ENCODE measurements around the gene APCDD1L. TPM values are rescaled to one million over a fixed set of nuclear protein-coding genes. Genes with fewer than 3 reads are reported as not detected.

Gene APCDD1L
- total RNA-seq (ENCODE audit: unreplicated experiment): not detected
- long read RNA-seq: 0 reads

DNA sequence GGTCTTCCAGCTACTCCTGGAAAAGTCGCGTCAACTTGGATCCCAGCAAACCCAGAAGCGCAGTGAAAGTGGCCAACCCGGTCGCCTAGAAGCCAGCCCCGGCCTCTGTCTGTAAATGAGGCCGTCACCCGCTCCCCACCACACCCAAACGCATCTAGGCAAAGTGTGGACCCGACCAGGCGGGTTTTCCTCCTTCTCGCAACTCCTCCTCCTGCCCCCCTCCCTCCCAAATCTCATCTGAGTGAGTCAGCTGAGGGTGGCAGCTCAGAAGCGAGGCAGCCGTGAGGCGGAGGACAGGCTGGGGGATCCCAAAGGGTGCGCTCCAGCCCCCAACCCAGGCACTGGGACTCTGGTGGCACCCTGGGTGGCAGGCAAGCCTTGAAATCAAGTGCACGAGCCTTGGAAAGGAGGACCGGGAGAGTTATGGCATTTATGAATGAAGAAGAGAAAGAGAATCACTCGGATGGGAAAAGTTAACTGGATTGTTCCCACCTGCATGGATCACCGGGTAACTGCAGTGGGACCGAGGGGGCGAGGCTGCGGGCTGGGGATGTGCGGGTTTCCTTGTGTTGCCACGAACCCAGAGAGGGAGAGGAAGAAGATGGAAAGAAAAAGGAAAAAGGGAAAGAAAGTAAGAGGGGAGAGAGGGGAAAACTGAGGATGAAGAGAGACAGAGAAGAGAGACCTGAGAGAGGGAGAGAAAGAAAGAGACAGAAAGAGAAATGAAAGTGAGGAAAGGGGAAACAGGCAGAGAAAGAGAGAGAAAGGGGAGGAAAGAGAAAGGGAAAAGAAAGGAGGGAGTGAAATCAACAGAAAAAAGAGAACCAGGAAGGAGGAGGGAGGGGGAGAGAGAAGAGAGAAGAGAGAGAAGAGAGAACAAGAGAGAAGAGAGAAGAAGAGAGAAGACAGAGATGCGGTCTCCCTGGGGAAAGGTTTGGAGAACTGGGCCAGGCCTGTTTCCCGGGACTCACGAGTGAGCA is at the start of gene APCDD1L:
Gene APCDD1L (minus strand): TSS at position 167 of the 980 bp plus-strand sequence. CDS start 692 bp downstream, outside the sequence.
- no peak for TF ChIP-seq CTCF (IDR thresholded peaks at IDR 0.05; ENCODE audit: partially characterized antibody, unreplicated experiment)
- no peak for DNase-seq
- H3K36me3 Mint-ChIP-seq (ENCODE audit: unreplicated experiment): peaks cover 8% of the 10 kb centered on the region
- H3K27ac Mint-ChIP-seq (ENCODE audit: unreplicated experiment): no peak within 1 kb of the TSS
- peaks cover 10% of the 10 kb centered on the region for H3K27me3 Mint-ChIP-seq (ENCODE audit: unreplicated experiment)
- H3K4me3 Mint-ChIP-seq (ENCODE audit: unreplicated experiment): no peak within 1 kb of the TSS
- no peaks in the 10 kb centered on the region for H3K4me1 Mint-ChIP-seq (ENCODE audit: low read depth, unreplicated experiment)
- H3K9me3 Mint-ChIP-seq (ENCODE audit: unreplicated experiment): no peaks in the 10 kb centered on the region

DNA sequence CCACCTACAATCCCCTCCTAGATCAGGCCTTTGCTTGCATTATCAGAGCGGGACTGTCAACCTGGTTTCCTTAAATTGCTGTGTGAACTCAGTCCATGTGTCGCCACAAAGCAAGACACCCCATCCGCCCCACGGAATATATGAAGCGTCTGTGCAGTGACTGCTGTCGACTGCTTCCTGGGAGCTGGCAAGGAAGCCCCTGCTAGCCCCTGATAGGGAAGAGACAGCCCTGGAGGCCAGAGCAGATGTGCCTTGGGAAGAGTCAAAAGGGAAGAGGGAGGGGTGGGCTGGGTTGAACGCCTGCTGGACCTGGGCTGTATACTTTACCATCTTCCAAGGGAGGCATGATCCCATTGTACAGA is 44.1 kb upstream of the APCDD1L start:
- Mint-ChIP-seq H3K27me3 (ENCODE audit: unreplicated experiment) (no peaks in the 10 kb centered on the region), H3K4me1 (ENCODE audit: low read depth, unreplicated experiment) (peaks cover 3% of the 10 kb centered on the region), H3K9me3 (ENCODE audit: unreplicated experiment) (peaks cover under 1% of the 10 kb centered on the region), H3K27ac (ENCODE audit: unreplicated experiment) (no peak overlapping the region), H3K36me3 (ENCODE audit: unreplicated experiment) (peaks cover 6% of the 10 kb centered on the region), H3K4me3 (ENCODE audit: unreplicated experiment) (no peak overlapping the region)
- DNase-seq: no peak
- no peak for TF ChIP-seq CTCF (IDR thresholded peaks at IDR 0.05; ENCODE audit: partially characterized antibody, unreplicated experiment)

GRCh38 chr20:58558486-58559367 is 43.5 kb upstream of the APCDD1L start:
- Mint-ChIP-seq H3K4me3 (ENCODE audit: unreplicated experiment) (no peak overlapping the region), H3K27me3 (ENCODE audit: unreplicated experiment) (no peaks in the 10 kb centered on the region), H3K27ac (ENCODE audit: unreplicated experiment) (no peak overlapping the region), H3K4me1 (ENCODE audit: low read depth, unreplicated experiment) (peaks cover 3% of the 10 kb centered on the region), H3K9me3 (ENCODE audit: unreplicated experiment) (no peaks in the 10 kb centered on the region), H3K36me3 (ENCODE audit: unreplicated experiment) (peaks cover 5% of the 10 kb centered on the region)
- no peak for DNase-seq
- no peak for TF ChIP-seq CTCF (IDR thresholded peaks at IDR 0.05; ENCODE audit: partially characterized antibody, unreplicated experiment)

DNA sequence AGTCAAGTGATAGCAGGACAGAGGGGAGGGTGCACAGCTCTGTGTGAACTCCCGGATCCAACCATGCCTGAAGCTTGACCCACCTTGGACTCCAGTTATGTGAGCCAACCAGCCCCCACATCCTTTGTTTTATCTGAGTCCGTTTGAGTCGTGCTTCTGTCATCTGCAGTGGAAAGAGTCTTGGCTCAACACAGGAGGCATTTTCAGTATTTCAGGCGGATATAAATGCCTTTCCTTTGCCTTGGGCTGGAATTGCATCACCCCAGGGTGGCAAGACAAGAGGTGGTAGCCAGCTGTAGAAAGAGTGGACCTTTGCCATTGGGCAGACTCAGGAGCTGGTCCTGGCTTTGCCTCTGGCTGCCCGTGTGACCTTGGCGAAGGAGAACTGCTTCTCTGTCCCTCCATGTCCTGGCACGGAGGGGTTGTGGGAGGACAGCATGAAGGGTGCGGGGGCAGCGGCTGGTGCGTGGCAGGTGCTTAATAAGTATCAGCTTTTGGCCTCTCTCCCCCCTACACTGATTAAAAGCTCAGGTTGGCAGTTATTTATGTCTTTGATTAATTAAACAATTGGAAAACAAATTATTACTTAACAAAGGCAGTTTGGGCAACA is 42.6 kb upstream of the APCDD1L start:
- no peaks in the 10 kb centered on the region for H3K36me3 Mint-ChIP-seq (ENCODE audit: unreplicated experiment)
- H3K9me3 Mint-ChIP-seq (ENCODE audit: unreplicated experiment): no peaks in the 10 kb centered on the region
- no peak for DNase-seq
- no peak overlapping the region for H3K4me3 Mint-ChIP-seq (ENCODE audit: unreplicated experiment)
- TF ChIP-seq CTCF (IDR thresholded peaks at IDR 0.05; ENCODE audit: partially characterized antibody, unreplicated experiment): no peak
- no peaks in the 10 kb centered on the region for H3K27me3 Mint-ChIP-seq (ENCODE audit: unreplicated experiment)
- no peak overlapping the region for H3K27ac Mint-ChIP-seq (ENCODE audit: unreplicated experiment)
- H3K4me1 Mint-ChIP-seq (ENCODE audit: low read depth, unreplicated experiment): peaks cover 3% of the 10 kb centered on the region
